ENCODE measurements around the gene SLC16A8.
"Not testable (repeated sequence)": the region's sequence is repeated elsewhere in the genome, so short reads cannot be mapped to it uniquely, and the experiment has no call there.

The SLC16A8 gene

GRCh38 chr22:38086001-38086845, 2.2 kb upstream of the SLC16A8 start:
- no peak for DNase-seq (ENCODE audit: low read depth)

GRCh38 chr22:38085501-38085900, 1.5 kb upstream of the SLC16A8 start:
- DNase-seq (ENCODE audit: low read depth), result no peak

DNA sequence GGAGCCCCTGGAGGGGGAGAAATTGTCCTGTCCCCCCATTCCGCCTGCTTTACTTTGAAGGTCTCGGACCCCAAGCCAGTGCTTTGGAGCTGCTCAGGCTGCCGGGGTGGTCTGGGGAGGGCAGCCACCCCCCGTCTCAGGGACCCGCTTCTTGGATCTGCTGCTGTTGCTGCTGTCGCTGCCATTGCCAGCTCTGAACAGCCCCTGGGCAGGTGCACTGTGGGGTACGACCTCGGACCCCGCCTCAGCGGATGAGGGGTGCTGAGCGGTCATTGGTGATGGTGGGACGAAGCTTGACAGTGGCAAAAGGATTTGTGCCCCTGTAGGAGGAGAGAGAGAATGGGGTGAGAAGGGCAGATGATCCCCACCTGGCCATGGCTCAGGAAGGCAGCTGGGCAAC, 1.1 kb upstream of the SLC16A8 start:
- DNase-seq (ENCODE audit: low read depth), result no peak

GRCh38 chr22:38082986-38083710, 836 bp downstream of the SLC16A8 start:
- no peak for DNase-seq (ENCODE audit: low read depth)

GRCh38 chr22:38081941-38082828, 1.8 kb downstream of the SLC16A8 start:
- no peak for DNase-seq (ENCODE audit: low read depth)

- DNase-seq (ENCODE audit: low read depth), result no peak
Observed at GRCh38 chr22:38081636-38081940, 2.4 kb downstream of the SLC16A8 start.

GRCh38 chr22:38080850-38081635, 2.9 kb downstream of the SLC16A8 start:
- no peak for DNase-seq (ENCODE audit: low read depth)

- no peak for DNase-seq (ENCODE audit: low read depth)
Observed at GRCh38 chr22:38080474-38080849, 3.5 kb downstream of the SLC16A8 start.

GRCh38 chr22:38079804-38080203, 4.2 kb downstream of the SLC16A8 start:
- DNase-seq (ENCODE audit: low read depth), result no peak

- DNase-seq (ENCODE audit: low read depth), result not testable (repeated sequence)
Observed at GRCh38 chr22:38079208-38079607, 4.8 kb downstream of the SLC16A8 start.

GRCh38 chr22:38078046-38078840, 5.7 kb downstream of the SLC16A8 start:
- no peak for DNase-seq (ENCODE audit: low read depth)

DNA sequence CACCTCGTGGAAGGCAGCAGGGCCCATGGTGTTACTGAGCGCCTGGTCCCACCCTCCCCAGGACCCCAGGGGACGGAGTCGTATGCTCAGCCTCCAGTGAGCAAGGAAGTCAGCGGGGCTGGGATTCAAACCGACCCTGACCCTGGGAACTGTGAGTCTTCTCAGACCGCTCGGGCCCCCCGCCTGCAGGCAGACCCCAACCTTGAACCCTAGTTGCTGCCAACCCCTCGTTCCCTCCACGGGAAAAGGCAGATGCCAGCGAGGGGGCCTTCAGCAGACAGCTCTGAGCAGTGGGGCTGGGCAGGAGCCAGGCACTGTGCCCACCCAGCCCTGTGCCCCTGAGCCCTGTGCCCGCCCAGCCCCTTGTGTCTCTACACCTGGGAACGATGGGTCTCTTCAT, 6.4 kb downstream of the SLC16A8 start:
- DNase-seq (ENCODE audit: low read depth), result no peak

DNA sequence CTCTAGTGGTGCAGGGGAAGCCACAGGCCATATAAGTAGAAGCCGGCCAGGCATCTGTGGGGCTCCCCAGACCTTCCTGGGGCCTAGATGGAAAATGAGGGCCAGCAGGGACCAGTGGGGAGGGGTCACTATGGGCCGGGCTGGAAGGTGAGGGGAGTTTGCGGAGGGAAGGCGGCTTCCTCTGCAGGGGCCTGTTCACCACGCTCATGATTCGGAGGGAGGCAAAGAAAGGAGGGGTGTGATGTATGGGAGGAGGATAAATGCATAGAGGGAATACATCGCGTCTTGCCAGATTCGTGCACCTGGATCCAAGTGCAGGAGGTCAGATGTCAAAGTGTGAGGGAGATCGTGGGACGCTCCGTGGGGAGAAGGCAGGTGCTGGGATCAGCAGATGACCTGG, 6.9 kb downstream of the SLC16A8 start:
- DNase-seq (ENCODE audit: low read depth), result no peak

GRCh38 chr22:38075961-38076360, 8.0 kb downstream of the SLC16A8 start:
- DNase-seq (ENCODE audit: low read depth), result no peak

DNA sequence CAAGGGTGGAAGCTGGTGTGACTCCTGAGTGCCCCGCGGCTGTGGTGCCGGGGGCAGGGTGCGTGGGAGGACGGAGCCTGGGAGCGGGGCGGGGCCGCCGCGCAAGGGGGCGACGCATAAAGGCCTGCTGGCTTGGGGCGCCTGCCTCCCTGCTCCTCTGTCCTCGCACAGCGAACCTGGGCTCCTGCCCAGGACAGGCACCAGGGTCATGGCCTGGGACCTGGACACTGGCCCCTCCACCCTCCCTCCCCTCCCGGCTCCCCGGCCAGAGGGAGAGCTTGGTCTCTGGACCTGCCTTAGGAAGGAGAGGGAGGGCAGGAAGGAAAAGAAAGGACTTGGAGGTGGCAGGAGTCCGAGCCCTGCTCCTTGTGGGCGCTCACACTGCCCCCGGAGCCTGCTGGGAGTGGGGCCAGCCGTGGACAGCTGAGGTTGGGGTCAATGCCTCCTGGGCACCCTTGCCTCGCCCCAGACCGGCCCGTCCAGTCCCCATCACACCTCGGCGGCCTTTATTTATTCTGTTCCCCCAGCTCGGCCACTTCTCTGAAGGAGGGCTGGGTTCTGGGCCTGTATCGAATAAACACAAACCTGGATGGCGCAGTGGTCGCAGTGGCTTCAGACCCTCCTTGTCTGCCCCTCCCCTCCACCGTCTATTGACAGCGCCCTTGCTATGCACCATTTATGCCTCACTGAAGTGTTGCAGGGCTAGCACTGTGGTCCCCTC, 8.7 kb downstream of the SLC16A8 start:
- no peak for DNase-seq (ENCODE audit: low read depth)

DNA sequence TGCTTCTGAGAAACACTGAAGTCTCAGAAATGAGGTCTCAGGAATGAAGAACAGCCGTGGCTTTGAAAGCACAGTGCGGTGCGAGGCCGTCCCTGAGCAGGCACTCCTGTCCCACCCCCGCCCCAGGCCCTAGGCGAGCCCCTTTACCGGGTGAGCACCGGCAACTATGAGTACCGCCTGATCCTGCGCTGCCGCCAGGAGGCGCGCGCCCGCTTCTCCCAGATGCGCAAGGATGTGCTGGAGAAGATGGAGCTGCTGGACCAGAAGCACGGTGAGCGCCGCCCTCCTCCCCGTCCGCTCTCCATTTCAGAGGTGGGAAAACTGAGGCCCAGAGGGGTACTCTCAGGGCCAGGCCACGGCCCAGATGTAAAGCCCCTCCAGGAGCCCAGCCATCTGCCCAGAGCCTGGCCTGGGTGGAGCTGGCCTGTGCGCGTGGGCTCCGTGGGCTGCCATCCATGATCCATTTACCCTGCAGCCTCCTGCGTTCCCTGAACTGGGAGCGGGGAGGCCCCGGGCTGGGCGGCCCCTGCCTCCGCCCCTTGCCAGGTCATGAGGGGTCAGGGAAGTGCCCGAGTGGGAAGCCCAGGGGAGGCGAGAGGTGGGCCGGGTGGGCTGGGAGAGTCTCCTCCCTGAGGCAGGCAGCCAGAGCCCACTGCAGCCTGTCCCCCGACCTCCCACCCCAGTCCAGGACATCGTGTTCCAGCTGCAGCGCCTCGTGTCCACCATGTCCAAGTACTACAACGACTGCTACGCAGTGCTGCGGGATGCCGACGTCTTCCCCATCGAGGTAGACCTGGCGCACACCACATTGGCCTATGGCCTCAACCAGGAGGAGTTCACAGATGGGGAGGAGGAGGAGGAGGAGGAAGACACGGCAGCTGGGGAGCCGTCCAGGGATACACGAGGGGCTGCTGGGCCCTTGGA, 9.5 kb downstream of the SLC16A8 start:
- DNase-seq (ENCODE audit: low read depth), result no peak

- no peak for DNase-seq (ENCODE audit: low read depth)
Observed at GRCh38 chr22:38073150-38074130, 10.5 kb downstream of the SLC16A8 start.

Data from stimulated activated CD8-positive, alpha-beta memory T cell treated with anti-CD3 and anti-CD28 coated beads, Interleukin-15, amount 100 ng/mL, for 24 hours (primary cell).